ENCODE data around the gene NNMT. TPM values are rescaled to one million over a fixed set of nuclear protein-coding genes. Genes with fewer than 3 reads are reported as not detected.

The NNMT gene
- total RNA-seq, 1 donor from 2014 or later = 1,040 TPM

DNA sequence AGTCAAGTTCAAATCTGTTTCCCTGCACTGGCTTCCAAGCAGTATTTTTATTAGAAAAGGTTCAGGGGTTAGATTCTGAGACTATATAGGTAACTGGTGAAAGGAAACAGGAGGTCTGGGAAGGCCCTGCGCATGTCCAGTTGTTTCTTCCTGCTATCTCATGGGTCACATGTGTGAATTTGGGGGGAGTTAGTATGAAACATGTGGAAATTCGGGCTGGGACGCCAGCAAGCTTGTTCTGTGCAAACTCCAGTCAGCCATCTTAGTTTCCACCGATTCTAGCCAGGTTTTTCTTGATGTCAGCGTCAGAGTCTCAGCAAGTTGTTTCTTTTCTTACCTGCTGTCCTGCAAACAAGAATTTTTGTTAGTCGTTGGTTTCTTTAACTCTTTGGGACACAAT lies 46.8 kb downstream of the NNMT start:
- intact Hi-C loops (cut with DNase I) = loop anchor here (5.0 kb wide), 2 partner anchors 54 to 94 kb away; partner anchors contain the start of gene REXO2

DNA sequence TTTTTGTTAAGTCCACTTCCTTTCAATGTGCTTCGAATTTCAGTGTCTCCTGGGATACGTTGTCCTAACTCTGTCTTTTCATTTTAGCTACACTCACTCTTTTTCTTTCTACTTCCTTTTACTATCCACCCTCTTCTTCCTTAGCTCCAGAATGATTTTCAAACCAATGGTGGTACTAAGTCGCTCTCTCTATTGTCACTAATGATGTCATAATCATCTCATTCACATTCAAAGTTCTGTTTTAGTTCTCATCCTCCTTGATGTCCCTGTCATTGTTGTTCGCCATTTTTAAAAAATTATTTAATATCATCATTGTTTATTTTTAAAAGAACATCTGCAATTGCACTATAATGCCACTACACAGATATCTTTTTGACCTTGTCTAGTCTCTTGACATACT lies 47.3 kb downstream of the NNMT start:
- H3K36me3 ChIP-seq = no peaks in the 10 kb centered on the region
- peaks cover 0 to 5% of the 10 kb centered on the region in 2 donors for H3K4me1 ChIP-seq
- no peak for DNase-seq (ENCODE audit: low spot score in 2 of 2)
- H3K27ac ChIP-seq = no peak overlapping the region
- TF ChIP-seq, protein P1, sequence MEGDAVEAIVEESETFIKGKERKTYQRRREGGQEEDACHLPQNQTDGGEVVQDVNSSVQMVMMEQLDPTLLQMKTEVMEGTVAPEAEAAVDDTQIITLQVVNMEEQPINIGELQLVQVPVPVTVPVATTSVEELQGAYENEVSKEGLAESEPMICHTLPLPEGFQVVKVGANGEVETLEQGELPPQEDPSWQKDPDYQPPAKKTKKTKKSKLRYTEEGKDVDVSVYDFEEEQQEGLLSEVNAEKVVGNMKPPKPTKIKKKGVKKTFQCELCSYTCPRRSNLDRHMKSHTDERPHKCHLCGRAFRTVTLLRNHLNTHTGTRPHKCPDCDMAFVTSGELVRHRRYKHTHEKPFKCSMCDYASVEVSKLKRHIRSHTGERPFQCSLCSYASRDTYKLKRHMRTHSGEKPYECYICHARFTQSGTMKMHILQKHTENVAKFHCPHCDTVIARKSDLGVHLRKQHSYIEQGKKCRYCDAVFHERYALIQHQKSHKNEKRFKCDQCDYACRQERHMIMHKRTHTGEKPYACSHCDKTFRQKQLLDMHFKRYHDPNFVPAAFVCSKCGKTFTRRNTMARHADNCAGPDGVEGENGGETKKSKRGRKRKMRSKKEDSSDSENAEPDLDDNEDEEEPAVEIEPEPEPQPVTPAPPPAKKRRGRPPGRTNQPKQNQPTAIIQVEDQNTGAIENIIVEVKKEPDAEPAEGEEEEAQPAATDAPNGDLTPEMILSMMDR (IDR thresholded peaks at IDR 0.05) = no peak
- H3K27me3 ChIP-seq = no peaks in the 10 kb centered on the region
- no peak overlapping the region for H3K4me3 ChIP-seq
- no peaks in the 10 kb centered on the region for H3K9me3 ChIP-seq
- intact Hi-C loops (cut with DNase I) = loop anchor here (5.0 kb wide), 2 partner anchors 54 to 94 kb away; partner anchors contain the start of gene REXO2

More for the DNA sequence above, 46.8 kb downstream of the NNMT start:
- no peak overlapping the region for H3K4me3 ChIP-seq
- H3K4me1 ChIP-seq = peaks cover 0 to 5% of the 10 kb centered on the region in 2 donors
- H3K9me3 ChIP-seq = no peaks in the 10 kb centered on the region
- H3K27ac ChIP-seq = no peak overlapping the region
- no peaks in the 10 kb centered on the region for H3K36me3 ChIP-seq
- TF ChIP-seq, protein P1 (IDR thresholded peaks at IDR 0.05) = no peak
- DNase-seq (ENCODE audit: low spot score in 2 of 2) = no peak
- no peaks in the 10 kb centered on the region for H3K27me3 ChIP-seq

DNA sequence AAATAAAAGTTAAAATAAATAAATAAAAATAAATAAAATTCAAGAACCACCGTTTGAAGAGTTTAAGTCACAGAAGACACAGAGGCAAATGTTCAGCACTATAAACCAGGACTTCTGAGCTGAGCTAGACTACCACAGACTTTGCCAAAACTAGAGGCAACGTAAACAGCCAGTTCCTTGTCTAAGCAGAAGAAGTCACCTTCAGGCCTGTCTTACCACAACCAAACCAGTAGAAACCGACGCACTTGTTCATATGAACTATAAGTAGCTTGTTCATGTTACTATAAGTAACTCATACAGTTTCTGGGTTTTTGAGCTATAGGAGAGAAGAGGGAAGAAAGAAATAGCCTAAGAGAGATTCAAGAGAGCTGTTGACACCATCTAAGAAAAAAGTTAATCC lies 48.3 kb downstream of the NNMT start:
- TF ChIP-seq, protein P1 (IDR thresholded peaks at IDR 0.05) = no peak
- no peak overlapping the region for H3K27ac ChIP-seq
- intact Hi-C loops (cut with DNase I) = loop anchor here (5.0 kb wide), 2 partner anchors 53 to 93 kb away; partner anchors contain the start of gene REXO2
- no peak for DNase-seq (ENCODE audit: low spot score in 2 of 2)
- no peaks in the 10 kb centered on the region for H3K9me3 ChIP-seq
- H3K36me3 ChIP-seq = no peaks in the 10 kb centered on the region
- H3K4me3 ChIP-seq = no peak overlapping the region
- no peaks in the 10 kb centered on the region for H3K27me3 ChIP-seq
- peaks cover 0 to 5% of the 10 kb centered on the region in 2 donors for H3K4me1 ChIP-seq

DNA sequence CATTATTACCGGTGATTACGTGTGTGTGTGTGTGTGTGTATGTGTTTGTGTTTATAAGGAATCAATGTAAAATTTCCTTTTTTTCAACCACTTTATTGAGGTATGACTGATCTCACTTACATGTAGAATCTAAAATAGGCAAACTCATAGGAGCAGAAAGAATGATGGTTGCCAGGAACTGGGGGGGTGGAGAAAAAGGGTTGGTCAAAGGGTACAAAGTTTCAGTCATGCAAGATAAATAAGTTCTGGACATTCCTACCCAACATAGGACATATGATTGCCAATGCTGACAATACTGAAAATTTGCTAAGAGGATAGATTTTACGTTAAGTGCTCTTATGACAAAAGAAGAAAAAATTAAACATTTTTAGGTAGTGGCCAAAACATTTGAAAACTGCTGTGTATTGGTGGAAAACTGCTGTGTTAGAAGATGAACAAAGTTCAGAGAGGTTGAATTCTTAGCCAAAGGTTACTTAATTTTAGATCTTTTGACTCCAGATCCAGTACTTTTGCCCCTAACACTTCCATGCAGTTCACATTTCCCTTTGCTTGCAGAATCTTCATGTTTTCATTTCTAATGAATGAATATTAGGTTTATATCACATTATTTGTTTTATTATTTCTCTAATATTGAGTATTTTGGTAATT lies 49.5 kb downstream of the NNMT start:
- Histone ChIP-seq H3K27ac (no peak overlapping the region), H3K4me3 (no peak overlapping the region), H3K4me1 (peaks cover 0 to 3% of the 10 kb centered on the region in 2 donors), H3K36me3 (no peaks in the 10 kb centered on the region), H3K9me3 (no peaks in the 10 kb centered on the region), H3K27me3 (no peaks in the 10 kb centered on the region)
- intact Hi-C loops (cut with DNase I) = no loop called here
- no peak for DNase-seq (ENCODE audit: low spot score in 2 of 2)
- TF ChIP-seq, protein P1 (IDR thresholded peaks at IDR 0.05) = no peak

DNA sequence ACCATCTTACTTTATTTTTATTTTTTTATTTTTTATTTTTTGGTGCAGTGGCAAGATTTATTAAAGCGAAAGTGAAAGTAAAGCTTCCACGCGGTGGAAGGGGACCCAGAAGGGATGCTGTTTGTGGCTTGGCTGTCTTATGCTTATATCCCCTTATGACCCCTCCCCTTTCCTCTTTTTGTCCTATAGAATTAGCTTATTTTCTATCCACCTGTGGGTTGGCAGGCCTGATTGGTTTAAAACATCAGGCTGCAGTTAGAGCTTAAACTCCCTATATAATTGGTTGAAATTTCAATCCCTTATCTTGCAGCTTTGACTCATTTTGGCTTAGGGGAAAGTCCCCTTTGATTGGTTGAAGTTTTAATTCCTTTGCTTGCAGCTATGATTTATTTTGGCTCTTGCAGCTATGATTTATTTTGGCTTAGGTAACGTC lies 50.5 kb downstream of the NNMT start:
- H3K27ac ChIP-seq = no peak overlapping the region
- TF ChIP-seq, protein P1 (IDR thresholded peaks at IDR 0.05) = no peak
- no peaks in the 10 kb centered on the region for H3K36me3 ChIP-seq
- no peaks in the 10 kb centered on the region for H3K27me3 ChIP-seq
- no peaks in the 10 kb centered on the region for H3K4me1 ChIP-seq
- peak overlapping the region in 1 of 2 donors; percentile 12 for H3K4me3 ChIP-seq
- DNase-seq (ENCODE audit: low spot score in 2 of 2) = no peak
- H3K9me3 ChIP-seq = no peaks in the 10 kb centered on the region
- intact Hi-C loops (cut with DNase I) = no loop called here

Measured in ascending aorta (tissue), 2 donors.